HPDE6-E6E7 (cell line): ENCODE data around the gene ECM2.

Source experiments
- DNase-seq: peaks from one replicate; pipeline ENCODE4 v3.0.0; 2011; ENCODE audit warnings: missing footprints; ENCODE audit errors: extremely low spot score

Gene ECM2

GRCh38 chr9:92527832-92528521 is 7.8 kb downstream of the ECM2 start:
- no peak for DNase-seq

- DNase-seq = no peak
Measured at GRCh38 chr9:92527291-92527828, 8.4 kb downstream of the ECM2 start.

GRCh38 chr9:92525306-92525705 is 10.5 kb downstream of the ECM2 start:
- no peak for DNase-seq

- DNase-seq = no peak
Measured at GRCh38 chr9:92524881-92525280, 10.9 kb downstream of the ECM2 start.

- DNase-seq = no peak
Measured at GRCh38 chr9:92522983-92523970, 12.5 kb downstream of the ECM2 start.

GRCh38 chr9:92520837-92521236 is 15.0 kb downstream of the ECM2 start:
- DNase-seq = no peak

GRCh38 chr9:92518199-92518598 is 17.6 kb downstream of the ECM2 start:
- DNase-seq = no peak

GRCh38 chr9:92517046-92517445 is 18.7 kb downstream of the ECM2 start:
- no peak for DNase-seq

GRCh38 chr9:92516521-92516920 is 19.3 kb downstream of the ECM2 start:
- no peak for DNase-seq

GRCh38 chr9:92514635-92515034 is 21.2 kb downstream of the ECM2 start:
- DNase-seq = no peak

GRCh38 chr9:92513349-92513748 is 22.4 kb downstream of the ECM2 start:
- no peak for DNase-seq

- no peak for DNase-seq
Measured at GRCh38 chr9:92512622-92513021, 23.2 kb downstream of the ECM2 start.

GRCh38 chr9:92510747-92511146 is 25.0 kb downstream of the ECM2 start:
- no peak for DNase-seq

GRCh38 chr9:92509050-92509449 is 26.7 kb downstream of the ECM2 start:
- DNase-seq = no peak

GRCh38 chr9:92508018-92508820 is 27.6 kb downstream of the ECM2 start:
- DNase-seq = no peak

GRCh38 chr9:92507496-92507895 is 28.3 kb downstream of the ECM2 start:
- DNase-seq = no peak

GRCh38 chr9:92507005-92507404 is 28.8 kb downstream of the ECM2 start:
- no peak for DNase-seq

GRCh38 chr9:92506184-92506857 is 29.5 kb downstream of the ECM2 start:
- DNase-seq = peak; percentile 50

- DNase-seq = no peak
Measured at GRCh38 chr9:92504881-92505280, 30.9 kb downstream of the ECM2 start.

- no peak for DNase-seq
Measured at GRCh38 chr9:92503156-92503555, 32.6 kb downstream of the ECM2 start.

GRCh38 chr9:92501671-92502393 is 34.0 kb downstream of the ECM2 start:
- no peak for DNase-seq
